Calu3 (cell line): ENCODE measurements around the gene DDX20. TPM values are rescaled to one million over a fixed set of nuclear protein-coding genes. Genes with fewer than 3 reads are reported as not detected.
A peak's percentile ranks its signal among the peaks of the same experiment; 100 is the strongest.

Experiments
- BruUV-seq: library from RNA; stranded (reverse); fragments of 400-500 nt; replicated peaks from 2 replicates; lab custom pipeline; 2021; lab: Mats Ljungman, UMichigan
- CTCF ChIA-PET: fragments of 300-600 bp; sonication (Branson Sonifier 250); formaldehyde crosslinking; loops from one replicate; lab custom pipeline; 2022; ENCODE audit warnings: antibody characterized with exemption; lab: Charles Lee
- DNase-seq: peaks from one replicate; pipeline ENCODE4 v3.0.0; 2022
- H3K27ac Mint-ChIP-seq: one replicate; pipeline ENCODE4 v1.8.0; 2022; ENCODE audit warnings: mixed read lengths; ENCODE audit not compliant: unreplicated experiment
- H3K27me3 Mint-ChIP-seq: one replicate; pipeline ENCODE4 v1.8.0; 2022; ENCODE audit warnings: mixed read lengths; ENCODE audit not compliant: unreplicated experiment
- H3K36me3 Mint-ChIP-seq: one replicate; pipeline ENCODE4 v1.8.0; 2022; ENCODE audit warnings: mild to moderate bottlenecking, moderate library complexity, mixed read lengths; ENCODE audit not compliant: insufficient read depth, unreplicated experiment
- H3K4me1 Mint-ChIP-seq: one replicate; pipeline ENCODE4 v1.8.0; 2022; ENCODE audit warnings: mild to moderate bottlenecking, low read depth, mixed read lengths; ENCODE audit not compliant: unreplicated experiment
- H3K4me3 Mint-ChIP-seq: one replicate; pipeline ENCODE4 v1.8.0; 2022; ENCODE audit warnings: mild to moderate bottlenecking, low read depth, moderate library complexity, mixed read lengths; ENCODE audit not compliant: unreplicated experiment
- H3K9me3 Mint-ChIP-seq: one replicate; pipeline ENCODE4 v1.8.0; 2022; ENCODE audit warnings: low read depth, mixed read lengths; ENCODE audit not compliant: unreplicated experiment
- CTCF ChIP-seq: fragments of 200-600 bp; IDR thresholded peaks from one replicate; pipeline ENCODE4 v1.8.0; 2022; ENCODE audit warnings: antibody characterized with exemption; ENCODE audit not compliant: unreplicated experiment
- intact Hi-C: fragments of 100-400 bp; cut with micrococcal nuclease; formaldehyde crosslinking; loops from one replicate; pipeline ENCODE4 v1.10.0; 2022; ENCODE audit not compliant: unreplicated experiment
- total RNA-seq: library from RNA; stranded (reverse); gene quantifications from 2 replicates; pipeline ENCODE4 v1.2.3, GENCODE V29; 2022

The DDX20 gene
- total RNA-seq, 1 experiment from 2014 or later, result 8.9 TPM

GRCh38 chr1:111769517-111770146 lies 13.9 kb downstream of the DDX20 start:
- H3K27ac Mint-ChIP-seq, result no peak overlapping the region
- intact Hi-C loops, result loop anchor here (1.0 to 5.0 kb wide), 2 partner anchors 54 to 287 kb away; no protein-coding TSS in a partner anchor
- peak; percentile 38 for TF ChIP-seq CTCF
- H3K9me3 Mint-ChIP-seq, result no peaks in the 10 kb centered on the region
- H3K27me3 Mint-ChIP-seq, result no peaks in the 10 kb centered on the region
- DNase-seq, result peak; percentile 17
- H3K4me3 Mint-ChIP-seq, result no peak overlapping the region
- no TSS peak for BruUV-seq
- CTCF ChIA-PET, result interaction anchor here (0.6 to 1.6 kb wide), 5 partner anchors 23 to 562 kb away, joined by 3 to 9 read pairs (median 6); no protein-coding TSS in a partner anchor
- H3K4me1 Mint-ChIP-seq, result no peaks in the 10 kb centered on the region
- peaks cover 6% of the 10 kb centered on the region for H3K36me3 Mint-ChIP-seq

GRCh38 chr1:111770916-111771315 lies 15.2 kb downstream of the DDX20 start:
- no peak for TF ChIP-seq CTCF
- DNase-seq, result no peak
- CTCF ChIA-PET, result no interaction called here
- Mint-ChIP-seq H3K36me3 (peaks cover 5% of the 10 kb centered on the region), H3K9me3 (no peaks in the 10 kb centered on the region), H3K27me3 (no peaks in the 10 kb centered on the region), H3K4me1 (no peaks in the 10 kb centered on the region), H3K27ac (no peak overlapping the region), H3K4me3 (no peak overlapping the region)
- no TSS peak for BruUV-seq
- intact Hi-C loops, result no loop called here

GRCh38 chr1:111775966-111776365 lies 20.3 kb downstream of the DDX20 start:
- H3K27ac Mint-ChIP-seq, result no peak overlapping the region
- CTCF ChIA-PET, result no interaction called here
- H3K4me1 Mint-ChIP-seq, result no peaks in the 10 kb centered on the region
- no peak overlapping the region for H3K4me3 Mint-ChIP-seq
- DNase-seq, result no peak
- peaks cover 33% of the 10 kb centered on the region for H3K27me3 Mint-ChIP-seq
- no TSS peak for BruUV-seq
- no peaks in the 10 kb centered on the region for H3K9me3 Mint-ChIP-seq
- intact Hi-C loops, result no loop called here
- no peaks in the 10 kb centered on the region for H3K36me3 Mint-ChIP-seq
- no peak for TF ChIP-seq CTCF

GRCh38 chr1:111776391-111776790 lies 20.7 kb downstream of the DDX20 start:
- intact Hi-C loops, result no loop called here
- no peak for TF ChIP-seq CTCF
- Mint-ChIP-seq H3K4me3 (no peak overlapping the region), H3K27ac (no peak overlapping the region), H3K4me1 (no peaks in the 10 kb centered on the region), H3K9me3 (no peaks in the 10 kb centered on the region), H3K36me3 (no peaks in the 10 kb centered on the region), H3K27me3 (peaks cover 33% of the 10 kb centered on the region)
- BruUV-seq, result no TSS peak
- DNase-seq, result no peak
- CTCF ChIA-PET, result no interaction called here
